ENCODE results near the gene AP1M2.
A peak's percentile ranks its signal among the peaks of the same experiment; 100 is the strongest.

AP1M2 gene

DNA sequence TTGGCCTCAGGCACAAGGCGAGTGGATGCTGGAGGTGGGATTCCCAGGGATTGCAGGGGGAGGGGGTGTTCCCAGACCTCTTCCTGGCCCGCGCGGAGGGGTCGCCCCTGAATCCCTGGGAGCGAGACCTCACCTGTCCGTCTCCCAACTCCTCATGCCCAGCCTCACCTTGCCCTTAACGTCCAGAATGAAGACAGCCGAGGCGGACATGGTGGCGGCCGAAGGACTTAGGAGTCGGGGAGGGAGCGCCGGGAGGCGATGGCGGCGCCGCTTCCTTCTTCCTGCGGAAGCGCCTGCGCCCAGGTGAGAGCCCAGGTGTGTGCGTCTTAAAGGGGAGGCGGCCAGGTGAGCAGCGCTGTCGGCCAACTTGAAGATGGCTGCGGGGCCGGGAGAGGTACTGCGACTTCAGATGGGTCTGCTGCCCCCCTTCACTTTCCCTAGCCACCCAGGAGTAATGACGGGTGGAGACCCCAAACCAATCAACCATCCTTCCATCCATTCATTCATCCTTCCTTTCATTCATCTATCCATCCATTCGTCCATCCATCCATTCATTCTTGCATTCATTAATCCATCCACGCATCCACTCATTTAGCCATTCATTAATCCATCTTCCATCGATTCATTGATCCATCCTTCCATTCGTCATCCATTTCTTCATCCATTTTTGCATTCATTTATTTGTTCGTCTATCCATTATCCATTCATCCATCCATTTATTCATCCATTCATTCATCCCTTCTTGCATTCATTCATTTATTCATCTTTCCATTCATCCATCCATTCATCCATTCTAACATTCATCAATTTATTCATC lies at the start of gene AP1M2:
AP1M2 (minus strand) TSS at position 291 of the 817 bp plus-strand sequence; CDS start at position 210, 81 bp downstream.
- no peak for DNase-seq
- intact Hi-C loops (cut with DNase I): no loop called here

- DNase-seq: peak in 3 of 10 donors; percentile 18 to 83 (median 78)
- intact Hi-C loops (cut with DNase I): no loop called here
Measured at GRCh38 chr19:10636304-10636972, 49.3 kb upstream of the AP1M2 start.

GRCh38 chr19:10634963-10635362 lies 47.9 kb upstream of the AP1M2 start:
- no peak for DNase-seq
- intact Hi-C loops (cut with DNase I): no loop called here

- intact Hi-C loops (cut with DNase I): no loop called here
Measured at GRCh38 chr19:10634430-10634829, 47.3 kb upstream of the AP1M2 start.

GRCh38 chr19:10631874-10632273 lies 44.8 kb upstream of the AP1M2 start:
- DNase-seq: no peak
- intact Hi-C loops (cut with DNase I): no loop called here

More at GRCh38 chr19:10634430-10634829, 47.3 kb upstream of the AP1M2 start:
- DNase-seq: no peak

- intact Hi-C loops (cut with DNase I): no loop called here
Measured at GRCh38 chr19:10625762-10626138, 38.6 kb upstream of the AP1M2 start.

DNA sequence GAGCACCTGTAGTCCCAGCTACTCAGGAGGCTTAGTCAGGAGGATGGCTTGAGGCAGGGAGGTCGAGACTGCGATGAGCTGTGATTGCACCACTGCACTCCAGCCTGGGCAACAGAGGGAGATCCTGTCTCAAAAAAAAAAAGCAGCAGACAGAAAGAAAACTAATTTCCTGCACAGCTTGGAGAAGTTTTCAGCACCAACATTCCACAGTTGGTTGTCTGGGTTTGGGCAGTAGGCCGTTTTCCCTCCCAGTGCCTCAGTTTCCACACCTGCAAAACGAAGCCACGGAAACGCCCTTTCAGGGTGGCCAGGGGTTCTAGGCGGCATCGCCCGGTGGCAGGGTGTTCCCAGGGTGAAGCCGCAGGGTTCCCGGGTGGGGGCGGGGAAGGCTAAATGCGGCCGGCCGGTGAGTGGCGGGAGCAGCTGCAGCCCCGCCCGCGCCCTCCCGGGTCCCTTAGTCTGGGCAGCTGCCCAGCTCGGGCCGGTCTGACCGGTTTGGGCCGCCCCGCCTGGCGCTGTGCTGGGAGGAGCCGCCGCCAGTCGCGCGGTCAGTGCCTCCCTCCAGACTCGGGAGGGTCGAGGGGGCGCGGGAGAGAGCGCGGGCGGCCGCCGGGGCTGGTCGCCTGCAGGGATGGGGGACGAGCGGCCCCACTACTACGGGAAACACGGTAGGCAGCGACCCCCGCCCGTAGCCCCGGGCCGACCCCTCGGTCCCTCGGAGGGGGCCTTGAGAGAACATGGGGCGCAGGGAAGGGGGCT lies 38.1 kb upstream of the AP1M2 start, which contains the start of gene SLC44A2:
SLC44A2 (plus strand) TSS at position 551 of the 759 bp plus-strand sequence; CDS start at position 632, 81 bp downstream.
- DNase-seq: peak; percentile 68 to 96 (median 76)

More at GRCh38 chr19:10625762-10626138, 38.6 kb upstream of the AP1M2 start:
- no peak for DNase-seq

GRCh38 chr19:10624585-10624984 lies 37.5 kb upstream of the AP1M2 start:
- intact Hi-C loops (cut with DNase I): no loop called here
- no peak for DNase-seq

More for the DNA sequence above, 38.1 kb upstream of the AP1M2 start, which contains the start of gene SLC44A2:
- intact Hi-C loops (cut with DNase I): no loop called here

GRCh38 chr19:10621966-10622365 lies 34.9 kb upstream of the AP1M2 start:
- intact Hi-C loops (cut with DNase I): no loop called here
- DNase-seq: no peak

DNA sequence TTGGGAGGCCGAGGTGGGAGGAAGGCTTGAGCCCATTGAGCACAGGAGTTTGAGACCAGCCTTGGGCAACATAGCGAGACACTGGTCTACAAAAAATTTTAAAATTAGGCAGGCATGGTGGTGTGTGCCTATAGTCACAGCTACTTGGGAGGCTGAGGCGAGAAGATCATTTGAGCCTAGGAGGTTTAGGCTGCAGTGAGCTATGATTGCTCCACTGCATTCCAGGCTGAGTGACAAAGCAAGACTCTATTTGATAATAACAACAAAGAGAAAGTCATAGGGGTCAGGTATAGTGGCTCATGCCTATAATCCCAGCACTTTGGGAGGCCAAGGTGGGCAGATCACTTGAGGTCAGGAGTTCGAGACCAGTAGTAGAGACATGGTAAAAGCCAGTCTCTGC lies 33.7 kb upstream of the AP1M2 start:
- no peak for DNase-seq

GRCh38 chr19:10618846-10619245 lies 31.7 kb upstream of the AP1M2 start:
- DNase-seq: no peak
- intact Hi-C loops (cut with DNase I): no loop called here

More for the DNA sequence above, 33.7 kb upstream of the AP1M2 start:
- intact Hi-C loops (cut with DNase I): no loop called here

GRCh38 chr19:10617409-10618121 lies 30.5 kb upstream of the AP1M2 start:
- intact Hi-C loops (cut with DNase I): no loop called here
- no peak for DNase-seq

DNA sequence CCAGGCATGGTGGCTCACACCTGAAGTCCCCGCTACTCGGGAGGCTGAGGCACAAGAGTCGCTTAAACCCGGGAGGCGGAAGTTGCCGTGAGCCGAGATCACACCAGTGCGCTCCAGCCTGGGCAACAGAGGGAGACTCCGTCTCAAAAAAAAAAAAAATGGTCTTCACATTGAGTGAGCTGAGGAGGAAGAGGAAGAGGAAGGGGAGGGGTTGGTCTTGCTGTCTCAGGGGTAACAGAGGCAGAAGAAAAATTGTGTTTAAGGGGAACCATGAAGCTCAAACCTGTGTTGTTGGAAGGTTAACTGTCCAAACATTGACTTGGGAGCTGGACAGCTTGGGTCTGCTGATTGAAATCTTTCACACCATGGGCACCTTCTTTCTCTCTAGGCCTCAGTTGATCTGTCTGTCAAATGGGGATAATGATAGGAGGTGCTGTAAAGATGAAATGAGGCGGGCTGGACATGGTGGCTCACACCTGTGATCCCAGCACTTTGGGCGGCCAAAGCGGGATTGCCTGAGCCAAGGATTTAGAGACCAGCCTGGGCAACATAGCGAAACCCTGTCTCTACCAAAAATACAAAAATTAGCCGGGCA lies 28.4 kb upstream of the AP1M2 start:
- no peak for DNase-seq
- intact Hi-C loops (cut with DNase I): no loop called here

GRCh38 chr19:10612499-10613119 lies 25.5 kb upstream of the AP1M2 start:
- intact Hi-C loops (cut with DNase I): no loop called here
- DNase-seq: peak; percentile 46 to 94 (median 69)

GRCh38 chr19:10611907-10612306 lies 24.8 kb upstream of the AP1M2 start:
- intact Hi-C loops (cut with DNase I): no loop called here
- DNase-seq: no peak

GRCh38 chr19:10604460-10604980 lies 17.4 kb upstream of the AP1M2 start:
- intact Hi-C loops (cut with DNase I): no loop called here
- DNase-seq: no peak

DNA sequence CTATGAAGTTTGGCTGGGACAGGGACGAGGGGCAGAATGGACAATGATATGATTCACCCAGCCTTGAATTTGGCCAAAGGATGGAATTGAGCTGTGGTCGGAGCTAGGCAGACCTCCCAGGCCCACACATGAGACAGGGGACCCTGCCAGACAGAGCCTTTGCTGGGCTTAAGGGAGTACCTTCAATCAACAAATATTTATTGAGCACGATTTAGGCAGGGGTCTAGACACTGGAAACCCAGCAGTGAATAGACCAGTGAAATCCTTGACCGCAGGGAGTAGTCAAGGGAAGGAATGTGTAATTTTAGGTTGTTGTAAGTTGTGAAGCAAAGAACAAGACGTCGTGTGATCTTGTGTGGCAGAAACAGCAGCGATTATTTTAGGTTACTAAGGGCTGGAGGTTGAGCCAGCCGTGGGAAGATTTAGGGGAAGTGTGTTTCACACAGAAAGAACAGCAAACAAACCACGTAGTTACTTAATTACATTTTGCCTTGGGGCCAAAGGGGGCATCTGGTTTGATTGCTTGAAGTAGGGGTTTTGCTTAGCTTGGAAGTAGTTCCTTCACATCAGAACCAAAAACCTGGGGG lies 16.9 kb upstream of the AP1M2 start:
- intact Hi-C loops (cut with DNase I): no loop called here
- no peak for DNase-seq

- intact Hi-C loops (cut with DNase I): no loop called here
- DNase-seq: no peak
Measured at GRCh38 chr19:10603084-10603872, 16.2 kb upstream of the AP1M2 start.
